Ascending aorta (tissue), 2 donors: ENCODE data around the gene LITAF. TPM values are rescaled to one million over a fixed set of nuclear protein-coding genes. Genes with fewer than 3 reads are reported as not detected.

Experiments used
- DNase-seq, 2 donors: peaks; one replicate each; pipeline ENCODE4 v3.0.0-alpha.2; 2019; ENCODE audit warnings: low spot score in 2 of 2
- H3K27ac ChIP-seq, 2 donors: fragments of 200-600 bp; sonication (generic); one replicate each; pipeline ENCODE4 v1.5.1; 2016 to 2017; ENCODE audit warnings: mild to moderate bottlenecking in 1 of 2
- H3K27me3 ChIP-seq: fragments of 200-600 bp; sonication (generic); one replicate; pipeline ENCODE4 v1.5.1; 2017
- H3K36me3 ChIP-seq, 2 donors: fragments of 200-600 bp; sonication (generic); one replicate each; pipeline ENCODE4 v1.5.1; 2016
- H3K4me1 ChIP-seq, 2 donors: fragments of 200-600 bp; sonication (generic); one replicate each; pipeline ENCODE4 v1.5.1; 2016 to 2017; ENCODE audit warnings: mild to moderate bottlenecking in 1 of 2
- H3K4me3 ChIP-seq, 2 donors: fragments of 200-600 bp; sonication (generic); one replicate each; pipeline ENCODE4 v1.5.1; 2016 to 2017; ENCODE audit warnings: mild to moderate bottlenecking in 1 of 2
- H3K9me3 ChIP-seq, 2 donors: fragments of 200-600 bp; sonication (generic); one replicate each; pipeline ENCODE4 v1.5.1; 2016
- intact Hi-C: fragments of 100-400 bp; cut with DNase I; formaldehyde crosslinking; loops from one replicate; pipeline ENCODE4 v1.15.1; 2023
- total RNA-seq: library from RNA; depleted of rRNA; stranded (reverse); fragments of >200 nt; gene quantifications from one replicate; pipeline ENCODE4 v1.1.0, GENCODE V29; 2016
- TF ChIP-seq, protein P1 (sequence below), 3 experiments: fragments of 200-600 bp in 2 of 3; fragments of 450-650 bp in 1 of 3; sonication (generic) in 2 of 3; IDR thresholded peaks; one replicate each; pipeline ENCODE4 v1.5.1; 2016 to 2019; ENCODE audit warnings: antibody characterized with exemption in 3 of 3, mild to moderate bottlenecking in 1 of 3, moderate library complexity in 1 of 3

Gene LITAF
- total RNA-seq, 1 donor from 2014 or later = 40.7 TPM

DNA sequence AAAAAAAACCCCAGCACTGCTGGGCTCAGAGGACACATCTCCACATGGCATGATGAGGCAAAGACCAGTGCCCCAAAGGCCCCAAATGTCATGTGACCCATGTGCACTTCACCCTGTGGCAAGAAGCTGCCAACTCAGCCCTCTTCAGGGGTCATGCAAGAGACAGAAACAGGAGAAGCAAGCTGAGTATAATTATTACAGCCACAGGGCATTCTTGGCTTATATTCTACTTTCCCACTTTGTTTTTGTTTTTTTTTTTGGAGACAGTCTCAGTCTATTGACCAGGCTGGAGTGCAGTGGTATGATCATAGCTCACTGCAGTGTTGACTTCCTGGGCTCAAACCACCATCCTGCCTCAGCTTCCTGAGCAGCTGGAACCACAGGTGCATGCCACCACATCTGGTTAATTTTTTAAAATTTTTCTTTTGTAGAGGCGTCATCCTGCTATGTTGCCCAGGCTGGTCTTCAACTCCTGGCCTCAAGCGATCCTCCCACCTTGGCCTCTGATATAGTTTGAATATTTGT, 32.7 kb upstream of the LITAF start:
- intact Hi-C loops = no loop called here
- no peak overlapping the region for H3K27ac ChIP-seq
- no peaks in the 10 kb centered on the region for H3K36me3 ChIP-seq
- no peaks in the 10 kb centered on the region for H3K27me3 ChIP-seq
- peaks cover 0 to 8% of the 10 kb centered on the region in 2 donors for H3K4me1 ChIP-seq
- no peak overlapping the region for H3K4me3 ChIP-seq
- H3K9me3 ChIP-seq = no peaks in the 10 kb centered on the region
- TF ChIP-seq, protein P1, sequence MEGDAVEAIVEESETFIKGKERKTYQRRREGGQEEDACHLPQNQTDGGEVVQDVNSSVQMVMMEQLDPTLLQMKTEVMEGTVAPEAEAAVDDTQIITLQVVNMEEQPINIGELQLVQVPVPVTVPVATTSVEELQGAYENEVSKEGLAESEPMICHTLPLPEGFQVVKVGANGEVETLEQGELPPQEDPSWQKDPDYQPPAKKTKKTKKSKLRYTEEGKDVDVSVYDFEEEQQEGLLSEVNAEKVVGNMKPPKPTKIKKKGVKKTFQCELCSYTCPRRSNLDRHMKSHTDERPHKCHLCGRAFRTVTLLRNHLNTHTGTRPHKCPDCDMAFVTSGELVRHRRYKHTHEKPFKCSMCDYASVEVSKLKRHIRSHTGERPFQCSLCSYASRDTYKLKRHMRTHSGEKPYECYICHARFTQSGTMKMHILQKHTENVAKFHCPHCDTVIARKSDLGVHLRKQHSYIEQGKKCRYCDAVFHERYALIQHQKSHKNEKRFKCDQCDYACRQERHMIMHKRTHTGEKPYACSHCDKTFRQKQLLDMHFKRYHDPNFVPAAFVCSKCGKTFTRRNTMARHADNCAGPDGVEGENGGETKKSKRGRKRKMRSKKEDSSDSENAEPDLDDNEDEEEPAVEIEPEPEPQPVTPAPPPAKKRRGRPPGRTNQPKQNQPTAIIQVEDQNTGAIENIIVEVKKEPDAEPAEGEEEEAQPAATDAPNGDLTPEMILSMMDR (IDR thresholded peaks at IDR 0.05) = no peak
- DNase-seq = no peak

DNA sequence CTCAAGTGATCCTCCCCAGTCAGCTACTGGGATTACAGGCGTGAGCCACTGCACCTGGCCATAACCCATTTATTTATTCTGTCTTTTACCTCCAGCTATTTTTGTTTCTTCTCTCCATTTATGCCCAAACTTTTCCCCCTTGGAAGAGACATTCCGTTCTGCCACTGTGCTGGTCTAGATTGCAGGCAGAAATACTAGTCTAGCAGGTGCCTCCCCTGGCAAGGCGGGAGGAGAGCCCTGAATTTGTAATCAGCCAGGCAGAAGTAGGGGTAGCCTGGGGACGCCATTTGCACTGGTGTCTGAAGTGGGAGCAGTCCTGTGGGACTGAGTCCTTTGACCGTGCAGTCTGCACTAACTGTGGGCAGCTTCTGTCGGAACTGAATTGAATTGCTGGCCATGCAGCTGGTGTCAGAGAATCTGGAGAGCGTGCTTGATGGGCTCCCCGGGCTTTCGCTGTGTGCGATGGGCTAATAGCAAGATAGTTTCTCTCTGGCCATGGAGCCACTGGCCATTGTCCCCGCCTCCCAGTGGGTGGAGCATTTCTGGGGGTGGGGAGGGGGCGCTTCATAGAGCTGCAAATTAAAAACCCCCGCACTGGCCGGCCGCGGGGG, 31.5 kb upstream of the LITAF start:
- DNase-seq = no peak
- TF ChIP-seq, protein P1 (IDR thresholded peaks at IDR 0.05) = no peak
- Histone ChIP-seq H3K36me3 (no peaks in the 10 kb centered on the region), H3K27ac (no peak overlapping the region), H3K4me1 (peaks cover 0 to 8% of the 10 kb centered on the region in 2 donors), H3K27me3 (no peaks in the 10 kb centered on the region), H3K4me3 (no peak overlapping the region), H3K9me3 (no peaks in the 10 kb centered on the region)
- intact Hi-C loops = no loop called here

DNA sequence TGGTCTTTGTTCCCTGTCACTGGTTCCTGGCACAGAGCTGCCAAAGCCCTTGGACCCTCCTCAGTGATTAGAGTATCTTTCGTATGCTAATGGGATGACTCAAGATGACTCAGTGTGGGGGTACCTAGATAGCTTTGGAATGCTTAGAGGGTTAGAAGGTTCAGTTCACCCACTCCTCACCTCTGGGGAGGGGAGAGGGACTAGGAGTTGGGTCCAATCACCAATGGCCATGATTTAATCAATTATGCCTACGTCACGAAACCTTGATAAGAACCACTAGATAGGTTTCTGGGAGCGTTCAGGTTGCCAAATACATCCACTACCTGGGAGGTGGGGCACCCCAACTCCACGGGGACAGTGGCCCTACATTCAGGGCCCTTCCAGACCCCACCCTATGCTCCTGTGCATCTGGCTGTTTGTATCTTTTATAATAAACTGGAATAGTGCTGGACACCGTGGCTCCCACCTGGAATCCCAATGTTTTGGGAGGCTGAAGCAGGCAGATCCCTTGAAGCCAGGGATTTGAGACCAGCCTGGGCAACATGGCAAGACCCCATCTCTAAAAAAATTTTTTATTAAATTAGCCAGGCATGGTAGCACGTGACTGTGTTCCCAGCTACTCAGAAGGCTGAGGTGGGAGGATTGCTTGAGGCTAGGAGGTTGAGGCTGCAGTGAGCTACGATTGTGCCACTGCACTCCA, 29.2 kb upstream of the LITAF start:
- no peak for DNase-seq
- no peaks in the 10 kb centered on the region for H3K9me3 ChIP-seq
- intact Hi-C loops = no loop called here
- H3K4me1 ChIP-seq = peaks cover 0 to 4% of the 10 kb centered on the region in 2 donors
- no peaks in the 10 kb centered on the region for H3K27me3 ChIP-seq
- TF ChIP-seq, protein P1 (IDR thresholded peaks at IDR 0.05) = no peak
- H3K4me3 ChIP-seq = no peak overlapping the region
- no peaks in the 10 kb centered on the region for H3K36me3 ChIP-seq
- H3K27ac ChIP-seq = no peak overlapping the region

DNA sequence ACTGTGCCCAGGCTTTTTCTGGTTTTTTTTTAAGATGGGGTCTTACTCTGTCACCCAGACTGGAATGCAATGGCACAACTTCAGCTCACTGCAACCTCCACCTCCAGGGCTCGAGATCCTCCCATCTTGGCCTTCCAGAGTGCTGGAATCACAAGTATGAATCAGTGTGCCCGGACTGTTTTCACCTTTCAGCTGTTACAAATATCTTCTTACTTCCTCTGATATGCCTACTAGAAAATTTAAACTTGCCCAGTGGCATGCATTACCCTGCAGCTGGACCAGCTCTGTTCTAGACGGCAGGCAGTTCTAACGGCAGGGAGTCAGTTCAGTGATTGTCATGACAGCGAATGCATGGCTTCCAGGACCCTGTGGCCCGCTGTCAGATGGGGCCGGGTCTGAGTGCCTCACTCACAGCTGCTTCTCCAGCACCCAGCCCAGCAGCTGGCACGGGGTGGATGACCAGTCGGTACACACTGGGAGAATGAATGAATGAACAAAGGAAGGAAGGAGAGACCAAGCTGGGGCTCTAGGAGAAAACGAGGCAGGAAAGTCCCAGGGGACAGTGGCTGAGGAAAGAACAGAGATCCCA, 28.0 kb upstream of the LITAF start:
- H3K4me3 ChIP-seq = no peak overlapping the region
- H3K4me1 ChIP-seq = peaks cover 0 to 4% of the 10 kb centered on the region in 2 donors
- no peaks in the 10 kb centered on the region for H3K36me3 ChIP-seq
- TF ChIP-seq, protein P1 (IDR thresholded peaks at IDR 0.05) = no peak
- H3K9me3 ChIP-seq = no peaks in the 10 kb centered on the region
- no peaks in the 10 kb centered on the region for H3K27me3 ChIP-seq
- no peak for DNase-seq
- intact Hi-C loops = no loop called here
- no peak overlapping the region for H3K27ac ChIP-seq

DNA sequence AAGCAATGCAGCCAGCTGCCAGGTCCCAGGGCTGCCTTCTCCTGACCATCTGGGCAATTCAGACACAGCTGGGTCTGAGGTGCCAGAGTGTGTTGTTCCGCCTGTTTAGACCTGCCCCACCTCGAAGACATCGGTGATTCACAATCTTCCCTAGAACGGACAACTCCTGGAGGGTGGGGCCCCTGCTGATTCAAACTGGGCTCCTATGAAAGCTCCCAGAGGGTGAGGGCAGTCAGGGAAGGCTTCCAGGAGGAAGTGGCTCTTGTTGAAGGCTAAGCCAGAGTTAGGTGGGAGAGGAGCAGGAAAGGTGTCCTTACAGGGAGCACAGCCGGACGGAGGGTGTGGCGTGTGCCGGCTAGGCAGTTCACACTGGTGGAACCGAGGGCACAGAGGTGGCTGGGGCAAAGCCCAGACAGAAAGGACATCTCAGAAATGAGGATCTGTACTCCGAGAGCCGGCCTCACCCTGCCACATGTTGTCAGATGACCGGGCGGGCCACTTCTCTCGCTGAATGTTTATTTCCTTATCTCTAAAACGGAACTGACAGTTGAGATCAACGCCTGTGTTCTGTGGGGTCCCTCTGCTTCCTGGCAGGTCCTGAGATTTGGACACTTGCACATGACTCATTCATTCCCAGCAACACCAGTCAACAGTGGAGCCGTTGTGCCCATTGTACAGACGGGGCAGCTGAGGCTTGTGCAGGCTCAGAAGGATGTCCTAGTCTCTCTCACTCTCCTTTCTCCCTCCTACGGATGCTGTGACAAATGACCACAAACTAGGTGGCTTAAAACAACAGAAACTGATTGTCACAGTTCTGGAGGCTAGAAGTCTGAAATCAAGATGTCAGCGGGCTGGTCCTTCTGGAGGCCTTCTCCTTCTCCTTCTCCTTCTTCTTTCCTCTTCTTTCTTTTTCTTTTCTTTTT, 26.9 kb upstream of the LITAF start:
- Histone ChIP-seq H3K4me3 (no peak overlapping the region), H3K27ac (peak overlapping the region in 1 of 2 donors; percentile 29), H3K4me1 (peaks cover 0 to 4% of the 10 kb centered on the region in 2 donors), H3K36me3 (no peaks in the 10 kb centered on the region), H3K27me3 (no peaks in the 10 kb centered on the region), H3K9me3 (no peaks in the 10 kb centered on the region)
- DNase-seq = peak in 1 of 2 donors; percentile 77
- TF ChIP-seq, protein P1 (IDR thresholded peaks at IDR 0.05) = no peak
- intact Hi-C loops = no loop called here
